Erythroblast (primary cell): ENCODE measurements around the gene CCDC28A.
"Not testable (repeated sequence)": the region's sequence is repeated elsewhere in the genome, so short reads cannot be mapped to it uniquely, and the experiment has no call there.

Source experiments
- DNase-seq, 2 experiments: peaks; one replicate each; lab custom pipeline; 2025; lab: John Stamatoyannopoulos, UW
- GATA1 ChIP-seq: IDR thresholded peaks from 2 replicates; pipeline ENCODE4 v1.6.1; 2011; ENCODE audit warnings: low read depth, mild to moderate bottlenecking, control low read depth, low read length, moderate library complexity
- POLR2A ChIP-seq: IDR thresholded peaks from 2 replicates; pipeline ENCODE4 v1.6.1; 2011; ENCODE audit warnings: mild to moderate bottlenecking, low read length

The CCDC28A gene

DNA sequence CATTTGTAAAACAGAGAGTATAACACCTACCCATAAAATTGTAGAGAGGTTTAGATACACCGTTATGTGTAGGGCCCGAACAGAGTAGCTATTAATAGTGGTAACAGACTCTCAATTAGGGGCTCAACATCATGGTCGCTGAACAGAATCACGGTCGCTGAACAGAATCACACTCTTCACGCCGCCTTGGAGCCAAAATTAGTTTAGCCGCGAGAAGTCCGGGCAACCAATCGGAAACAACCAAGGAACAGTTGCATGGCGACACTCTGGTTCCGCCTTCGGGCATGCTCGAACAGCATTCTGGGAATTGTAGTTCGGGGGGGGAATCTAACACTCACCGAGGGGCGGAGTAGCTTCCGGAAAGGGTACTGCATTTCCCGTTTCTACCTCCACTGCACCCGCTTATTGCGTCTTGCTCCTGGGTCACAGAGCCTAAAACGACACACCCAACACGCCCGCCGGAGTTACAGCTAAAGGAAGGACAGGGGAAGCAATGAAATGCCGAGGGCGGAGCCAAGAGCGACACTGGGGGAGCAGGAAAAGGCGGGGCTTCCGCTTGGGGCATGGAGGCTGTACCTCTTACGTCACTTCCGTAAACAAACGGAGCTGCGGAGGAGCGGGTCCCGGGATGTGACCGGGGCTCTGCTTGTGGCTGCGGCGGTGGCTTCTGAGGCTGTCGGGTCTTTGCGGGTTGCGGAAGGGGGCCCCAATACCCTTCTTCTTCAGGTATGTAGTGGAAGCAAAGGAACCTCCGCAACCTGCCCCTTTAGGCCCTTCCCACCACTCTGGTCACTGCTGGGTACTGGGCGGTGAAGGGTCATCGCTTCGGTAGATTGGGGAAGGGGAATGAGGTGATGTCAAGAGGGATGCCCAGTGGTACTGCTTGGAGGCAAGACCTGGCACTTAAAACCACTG lies at the start of gene CCDC28A:
Gene CCDC28A, plus strand, starts transcription at position 593 of the 915 bp plus-strand sequence. CDS start 2,352 bp downstream, outside the sequence.
- TF ChIP-seq GATA1 = no peak
- TF ChIP-seq POLR2A = peak; percentile 69
- peak; percentile 97 to 98 for DNase-seq

DNA sequence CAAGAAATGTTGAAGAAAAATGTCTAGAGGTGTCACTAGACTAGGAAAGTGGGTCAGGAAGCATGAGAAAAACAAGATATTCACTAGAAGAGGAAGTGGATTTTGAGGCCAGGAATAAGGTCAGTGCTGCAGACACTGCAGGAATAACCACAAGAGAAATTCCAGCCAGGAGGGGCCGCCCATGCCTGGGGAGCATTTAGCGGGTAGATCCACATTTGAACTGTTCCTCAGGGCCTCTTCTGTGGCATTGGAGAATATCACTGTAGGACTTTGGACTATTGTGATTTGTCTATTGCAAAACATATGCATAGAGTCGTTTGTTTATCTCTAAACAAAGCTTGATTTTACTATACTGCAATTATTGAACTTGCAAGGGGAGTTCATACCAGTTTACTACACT lies 49.6 kb upstream of the CCDC28A start:
- no peak for DNase-seq

GRCh38 chr6:138726066-138726756 lies 47.4 kb upstream of the CCDC28A start:
- DNase-seq = no peak
- TF ChIP-seq GATA1 = no peak
- TF ChIP-seq POLR2A = no peak

More for the DNA sequence above, 49.6 kb upstream of the CCDC28A start:
- no peak for TF ChIP-seq POLR2A
- TF ChIP-seq GATA1 = no peak

GRCh38 chr6:138726757-138727097 lies 46.8 kb upstream of the CCDC28A start:
- TF ChIP-seq POLR2A = no peak
- no peak for TF ChIP-seq GATA1
- DNase-seq = no peak

DNA sequence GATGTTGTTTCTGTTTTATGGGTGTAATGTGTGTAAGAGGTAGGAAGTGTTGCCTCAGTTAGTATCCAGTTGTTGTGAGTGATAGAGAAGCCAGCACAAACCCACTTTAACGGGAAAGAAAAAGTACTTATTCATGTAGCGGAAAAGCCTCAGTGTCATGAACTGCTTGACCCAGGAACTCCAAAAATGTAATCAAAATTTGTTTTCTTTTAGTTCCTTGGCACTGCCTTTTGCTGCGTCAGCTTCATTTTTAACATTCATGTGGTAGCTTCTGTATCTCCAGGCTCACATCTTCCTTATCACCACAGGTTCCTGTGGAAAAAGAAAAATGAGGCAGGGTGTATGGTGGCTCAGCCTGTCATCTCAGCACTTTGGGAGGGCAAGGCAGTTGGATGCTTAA lies 46.4 kb upstream of the CCDC28A start:
- TF ChIP-seq POLR2A = no peak
- TF ChIP-seq GATA1 = no peak
- no peak for DNase-seq

GRCh38 chr6:138728662-138729061 lies 44.9 kb upstream of the CCDC28A start:
- no peak for DNase-seq
- TF ChIP-seq POLR2A (no peak), GATA1 (no peak)

- DNase-seq = not testable (repeated sequence)
Measured at GRCh38 chr6:138730037-138730436, 43.5 kb upstream of the CCDC28A start.

GRCh38 chr6:138734585-138734984 lies 39.0 kb upstream of the CCDC28A start:
- no peak for DNase-seq
- TF ChIP-seq GATA1 = no peak
- TF ChIP-seq POLR2A = no peak

GRCh38 chr6:138736640-138737039 lies 36.9 kb upstream of the CCDC28A start:
- TF ChIP-seq POLR2A (no peak), GATA1 (no peak)
- no peak for DNase-seq

DNA sequence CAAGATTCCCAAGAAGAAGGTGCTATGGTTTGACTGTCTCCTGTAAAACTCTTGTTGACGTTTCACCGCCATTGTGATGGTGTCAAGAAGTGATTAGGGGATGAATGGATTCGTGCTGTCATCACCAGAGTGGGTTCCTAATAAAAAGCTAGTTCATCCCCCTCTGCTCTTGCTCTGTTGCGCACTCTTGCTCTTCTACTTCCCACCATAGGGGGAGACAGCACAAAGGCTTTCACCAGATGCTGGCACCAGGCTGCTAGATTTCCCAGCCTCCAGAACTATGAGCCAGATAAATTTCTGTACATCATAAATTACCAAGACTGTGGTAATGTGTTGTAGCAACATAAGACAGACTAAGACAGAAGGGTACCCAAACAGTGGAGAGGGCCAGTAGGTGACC lies 21.6 kb upstream of the CCDC28A start:
- TF ChIP-seq POLR2A = no peak
- no peak for TF ChIP-seq GATA1
- no peak for DNase-seq

GRCh38 chr6:138757136-138757535 lies 16.4 kb upstream of the CCDC28A start:
- no peak for TF ChIP-seq POLR2A
- TF ChIP-seq GATA1 = no peak
- DNase-seq = no peak

DNA sequence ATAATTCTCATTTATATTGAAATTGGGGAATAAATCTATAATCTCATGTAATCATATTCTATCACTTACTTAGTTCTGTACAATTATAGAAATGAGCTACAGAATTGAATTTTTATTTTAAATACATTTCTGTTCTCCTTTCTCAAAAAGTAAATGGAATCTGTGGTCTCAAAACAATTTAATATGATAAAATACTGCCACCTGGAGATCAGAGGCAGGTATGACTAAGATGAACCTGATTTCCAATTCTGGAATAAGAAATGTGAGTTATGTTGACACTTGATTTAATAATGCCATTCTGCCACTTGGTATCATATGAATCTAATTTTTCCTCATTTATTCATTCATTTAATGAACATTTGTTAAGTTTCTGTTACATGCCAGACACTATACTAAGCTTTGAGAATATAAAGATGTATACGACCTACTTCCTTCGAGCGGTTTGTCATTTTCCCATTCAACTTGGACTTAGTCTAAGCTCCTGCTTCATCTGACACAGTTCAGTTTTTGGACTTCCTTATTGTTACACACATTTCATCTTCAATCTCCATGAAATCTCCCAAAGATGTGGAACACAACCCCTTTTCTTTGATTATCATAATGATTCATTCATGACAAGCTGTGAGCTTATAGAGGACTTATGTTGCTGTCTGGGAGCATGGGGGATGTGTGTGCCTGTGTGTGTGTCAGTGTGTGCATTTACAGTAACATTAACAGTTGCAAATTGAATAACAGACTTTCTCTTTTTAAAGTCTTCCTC lies 7.5 kb upstream of the CCDC28A start:
- no peak for TF ChIP-seq POLR2A
- no peak for TF ChIP-seq GATA1
- peak; percentile 15 to 38 for DNase-seq

- TF ChIP-seq GATA1 = no peak
Measured at GRCh38 chr6:138769102-138769676, 4.4 kb upstream of the CCDC28A start.

GRCh38 chr6:138772596-138773176 lies 883 bp upstream of the CCDC28A start:
- DNase-seq = peak in 1 of 2 experiments; percentile 17
- TF ChIP-seq POLR2A = no peak

More at GRCh38 chr6:138769102-138769676, 4.4 kb upstream of the CCDC28A start:
- DNase-seq = peak; percentile 6 to 7
